COLO829 (cell line): ENCODE measurements around the gene TRIM49C.
"Not testable (repeated sequence)": the region's sequence is repeated elsewhere in the genome, so short reads cannot be mapped to it uniquely, and the experiment has no call there.

Source experiments
- DNase-seq: peaks from one replicate; pipeline ENCODE4 v3.0.0; 2012; ENCODE audit warnings: low spot score

The TRIM49C gene

DNA sequence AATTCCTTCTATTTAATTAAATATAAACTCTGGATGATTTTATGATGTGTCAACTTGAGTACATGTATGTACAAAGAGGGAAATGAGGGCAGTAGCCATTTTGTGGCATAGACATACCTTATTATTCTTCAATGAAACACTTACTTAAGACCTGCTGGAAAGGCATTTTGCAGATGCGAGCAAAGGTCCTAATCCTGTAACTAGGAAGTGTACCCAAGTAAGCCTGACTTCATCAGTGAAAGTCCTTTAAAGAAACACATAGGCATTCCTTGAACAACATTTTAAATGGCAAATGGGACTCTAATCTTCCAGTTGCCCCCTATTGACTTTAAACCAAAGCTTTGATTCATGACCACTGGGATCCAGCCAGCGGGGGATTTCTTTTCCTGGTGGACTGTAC, at the start of gene TRIM49C:
TRIM49C (plus strand) TSS at position 301 of the 400 bp plus-strand sequence. CDS start 4,106 bp downstream, outside the sequence.
- not testable (repeated sequence) for DNase-seq

- DNase-seq: not testable (repeated sequence)
Measured at GRCh38 chr11:90024184-90024583, 6.7 kb upstream of the TRIM49C start.

DNA sequence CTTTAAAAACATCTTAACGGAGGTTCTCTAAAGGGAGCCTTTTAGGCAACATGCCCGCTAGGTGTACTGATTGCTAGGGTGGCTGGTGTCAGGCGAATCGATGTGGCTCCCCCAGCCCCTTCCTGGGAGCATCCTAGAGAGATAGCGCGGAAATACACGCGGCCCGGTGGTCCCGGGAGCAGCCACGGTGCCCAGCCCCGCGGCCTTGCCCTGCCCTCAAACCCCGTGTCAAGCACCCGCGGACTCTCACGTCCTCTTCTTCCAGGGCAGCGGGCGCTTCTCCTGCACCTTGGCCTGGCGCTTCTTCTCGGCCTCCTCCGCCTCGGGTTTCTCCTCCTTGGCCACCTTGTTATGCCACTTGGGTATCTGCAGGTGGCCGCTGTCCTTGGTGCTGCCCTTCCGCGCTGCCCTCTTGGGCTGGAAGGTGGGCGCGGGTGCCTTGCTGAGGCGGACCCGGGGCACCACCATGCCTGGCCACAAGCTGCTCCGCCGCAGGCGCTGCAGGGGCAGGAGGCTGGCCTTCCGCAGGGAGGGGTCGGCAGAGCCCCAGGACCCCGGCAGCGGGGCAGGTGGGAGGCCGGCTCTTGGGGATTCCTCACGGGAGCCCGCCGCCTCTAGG, 20.8 kb downstream of the TRIM49C start:
- DNase-seq: not testable (repeated sequence)

DNA sequence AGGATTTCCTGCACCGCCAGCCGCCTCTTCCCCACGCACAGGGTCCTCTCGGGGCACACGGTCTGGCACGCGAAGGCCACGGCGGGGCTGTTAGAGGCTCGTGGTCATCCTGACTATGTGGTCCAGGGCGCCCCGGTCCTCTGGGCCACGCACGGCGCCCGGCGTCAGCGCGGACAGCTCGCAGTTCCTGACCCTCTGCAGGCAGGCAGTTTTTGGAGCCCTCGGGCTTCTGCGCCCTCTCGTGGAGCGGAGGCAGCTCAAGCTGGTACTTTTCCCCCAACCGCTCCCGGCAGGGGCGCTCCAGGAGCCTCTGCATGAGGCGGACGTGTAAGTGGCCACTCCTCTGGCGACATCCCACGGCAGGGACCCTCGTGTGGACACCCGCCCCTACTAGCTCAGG, 21.4 kb downstream of the TRIM49C start:
- DNase-seq: not testable (repeated sequence)

- not testable (repeated sequence) for DNase-seq
Measured at GRCh38 chr11:90053545-90053944, 22.6 kb downstream of the TRIM49C start.

GRCh38 chr11:90085650-90086049, 54.7 kb downstream of the TRIM49C start, which contains the start of gene UBTFL1:
TSS of gene UBTFL1 (plus strand) at chr11:90085950. CDS start at chr11:90085950, 0 bp downstream.
- DNase-seq: not testable (repeated sequence)

DNA sequence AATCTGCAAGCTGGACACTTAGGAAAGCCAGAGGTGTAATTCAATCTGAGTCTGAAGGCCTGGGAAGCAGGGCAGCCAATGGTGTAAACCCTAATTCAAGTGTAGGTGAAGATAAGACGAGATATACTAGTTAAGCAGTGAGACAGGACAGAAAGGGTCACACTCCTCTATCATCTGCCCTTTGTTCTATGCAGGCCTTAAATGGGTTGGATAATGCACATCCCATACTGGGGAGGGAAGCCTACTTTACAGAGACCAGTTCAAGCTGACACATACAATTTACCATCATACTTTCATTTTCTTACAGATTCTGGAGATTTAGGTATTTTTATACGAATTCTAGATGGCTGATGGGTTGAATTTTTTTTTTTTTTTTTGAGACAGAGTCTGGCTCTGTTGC, 57.8 kb downstream of the TRIM49C start:
- not testable (repeated sequence) for DNase-seq
